K562 (cell line): Measurements from ENCODE around the gene MSTN. TPM values are rescaled to one million over a fixed set of nuclear protein-coding genes. Genes with fewer than 3 reads are reported as not detected.
"Not testable (repeated sequence)": the region's sequence is repeated elsewhere in the genome, so short reads cannot be mapped to it uniquely, and the experiment has no call there.

Experiments
- ATAC-seq: fragments of 200-7000 bp; cut with Tn5 transposase; 3 replicates; pipeline ENCODE4 v1.9.1; 2020; ENCODE audit warnings: moderate library complexity
- BruUV-seq: library from RNA; stranded (reverse); fragments of 400-500 nt; replicated peaks from 2 replicates; lab custom pipeline; 2021; lab: Mats Ljungman, UMichigan
- CTCF ChIA-PET: fragments of 300-600 bp; formaldehyde crosslinking; extraction: SDS; loops from one replicate; lab custom pipeline; 2021; ENCODE audit warnings: low intra/inter-chr PET ratio; lab: Yijun Ruan, JAX
- POLR2A ChIA-PET: fragments of 300-600, 350-650 bp; sonication (Branson Sonifier 250); formaldehyde crosslinking; extraction: SDS; loops from one replicate; lab custom pipeline; 2021; ENCODE audit warnings: antibody characterized with exemption, inconsistent platforms; lab: Yijun Ruan, JAX
- DNase-seq, 4 experiments: peaks; one replicate each; pipeline versions ENCODE4 v3.0.0 to v3.0.0-alpha.2; 2011 to 2018; ENCODE audit warnings: low spot score in 3 of 4, mixed read lengths in 3 of 4; ENCODE audit errors: extremely low read depth in 1 of 4
- FAIRE-seq: peaks from 2 replicates; lab custom pipeline; 2011; peaks lifted over from hg19 to GRCh38; lab: Jason Lieb, UNC
- H2AFZ ChIP-seq: 2 replicates; pipeline ENCODE4 v1.6.0; 2011; ENCODE audit warnings: low read depth, low read length, control low read depth, inconsistent platforms
- H3K27ac ChIP-seq: fragments of 200-600 bp; 3 replicates; pipeline ENCODE4 v1.8.0; 2011; ENCODE audit warnings: low read depth, mild to moderate bottlenecking, control low read depth, inconsistent platforms, low read length, moderate library complexity, mixed read lengths; ENCODE audit errors: extremely low read depth
- H3K27me3 ChIP-seq, 2 experiments: fragments of 300-600 bp in 1 of 2; 2 replicates in 1 of 2; 3 replicates in 1 of 2; pipeline versions ENCODE4 v1.6.0 to v1.8.0; 2011; ENCODE audit warnings: inconsistent platforms in 2 of 2, low read length in 2 of 2, mild to moderate bottlenecking in 1 of 2, mixed read lengths in 1 of 2, moderate library complexity in 1 of 2; ENCODE audit not compliant: control insufficient read depth in 2 of 2, insufficient read depth in 2 of 2
- H3K36me3 ChIP-seq: fragments of 300-600 bp; 3 replicates; pipeline ENCODE4 v1.8.0; 2011; ENCODE audit warnings: mild to moderate bottlenecking, low read length, inconsistent platforms; ENCODE audit not compliant: control insufficient read depth, insufficient read depth
- H3K4me1 ChIP-seq, 2 experiments: fragments of 200-600 bp in 1 of 2; replicated peaks in 1 of 2; 2 replicates in 1 of 2; 3 replicates in 1 of 2; pipeline versions ENCODE4 v1.5.1 to v1.8.0; 2011; ENCODE audit warnings: inconsistent platforms in 2 of 2, low read length in 2 of 2, mild to moderate bottlenecking in 1 of 2, mixed read lengths in 1 of 2, moderate library complexity in 1 of 2; ENCODE audit not compliant: control insufficient read depth in 2 of 2, insufficient read depth in 2 of 2
- H3K4me2 ChIP-seq: 2 replicates; pipeline ENCODE4 v1.6.1; 2011; ENCODE audit warnings: low read length, control low read depth, inconsistent platforms, mixed read lengths; ENCODE audit not compliant: insufficient read depth
- H3K4me3 ChIP-seq: fragments of 200-600 bp; sonication (generic), shearing (Covaris generic); 2 replicates; pipeline ENCODE4 v1.5.1; 2016; ENCODE audit warnings: control low read depth, inconsistent platforms
- H3K79me2 ChIP-seq: fragments of 200-600 bp; 3 replicates; pipeline ENCODE4 v1.8.0; 2011; ENCODE audit warnings: low read length, inconsistent platforms; ENCODE audit not compliant: control insufficient read depth, insufficient read depth
- H3K9ac ChIP-seq, 2 experiments: 2 replicates each; pipeline versions ENCODE4 v1.6.0 to v1.6.1; 2011; ENCODE audit warnings: low read depth in 2 of 2, low read length in 2 of 2, control low read depth in 1 of 2, inconsistent platforms in 1 of 2, mild to moderate bottlenecking in 1 of 2, mixed read lengths in 1 of 2; ENCODE audit not compliant: insufficient read depth in 1 of 2
- H3K9me1 ChIP-seq: one replicate; pipeline ENCODE4 v1.6.0; 2011; ENCODE audit warnings: inconsistent platforms, mild to moderate bottlenecking, low read length, moderate library complexity; ENCODE audit not compliant: control insufficient read depth, insufficient read depth
- H3K9me3 ChIP-seq: replicated peaks from 2 replicates; pipeline ENCODE4 v1.5.1; 2011; ENCODE audit warnings: low read depth, low read length, inconsistent platforms; ENCODE audit not compliant: control insufficient read depth, insufficient read depth
- H4K20me1 ChIP-seq: replicated peaks from 2 replicates; pipeline ENCODE4 v1.6.1; 2011; ENCODE audit warnings: low read length, inconsistent platforms, mixed read lengths; ENCODE audit not compliant: control insufficient read depth, insufficient read depth
- ZNF707 ChIP-seq: fragments of 250-450 bp; sonication (Bioruptor Pico); conservative IDR thresholded peaks from 2 replicates; pipeline ENCODE4 v1.8.0; 2022; ENCODE audit warnings: inconsistent platforms, mild to moderate bottlenecking, moderate library complexity
- WGBS: fragments of 100-300 bp; shearing (Covaris generic); methylation state at CpG from one replicate; pipeline ENCODE4 v1.1.6; 2016; ENCODE audit warnings: low coverage, mixed read lengths; ENCODE audit not compliant: insufficient coverage; ENCODE audit errors: missing lambda C conversion rate; 5-methylcytosine and 5-hydroxymethylcytosine counted together
- in situ Hi-C: fragments of 300-500 bp; cut with MboI; formaldehyde crosslinking; loops from 4 replicates; pipeline ENCODE4 v1.15.0; 2018; ENCODE audit warnings: inconsistent platforms, mixed read lengths
- intact Hi-C: fragments of 100-400 bp; cut with micrococcal nuclease; formaldehyde crosslinking; loops from 2 replicates; pipeline ENCODE4 v1.14.2; 2022
- polyA plus RNA-seq, 8 experiments: library from polyadenylated mRNA; depleted of rRNA in 4 of 8; stranded (reverse) in 5 of 8; unstranded in 3 of 8; fragments of >200 nt; fragmentation: Nextera tagmentation in 2 of 8; fragmentation: Illumina TruSeq in 1 of 8; extraction: Ambion mirVana in 2 of 8; extraction: Trizol in 1 of 8; gene quantifications; 2 replicates each; pipeline versions ENCODE4 v1.2.1 to v1.2.3, GENCODE V29; 2011 to 2014; ENCODE audit warnings: inconsistent platforms in 1 of 8, missing spikeins in 1 of 8
- total RNA-seq, 7 experiments: library from RNA; depleted of rRNA in 6 of 7; stranded (reverse); fragments of >200 nt in 6 of 7; fragmentation: Illumina TruSeq in 2 of 7; extraction: Trizol in 2 of 7; gene quantifications; 2 replicates each; pipeline versions ENCODE4 v1.2.1 to v1.2.3, GENCODE V29; 2011 to 2021; ENCODE audit warnings: low replicate concordance in 1 of 7

Gene MSTN
- total and polyA plus RNA-seq, 9 of the 15 experiments (the other 6 are each of a cell fraction or from before 2014, with no cell fraction given), result not detected

DNA sequence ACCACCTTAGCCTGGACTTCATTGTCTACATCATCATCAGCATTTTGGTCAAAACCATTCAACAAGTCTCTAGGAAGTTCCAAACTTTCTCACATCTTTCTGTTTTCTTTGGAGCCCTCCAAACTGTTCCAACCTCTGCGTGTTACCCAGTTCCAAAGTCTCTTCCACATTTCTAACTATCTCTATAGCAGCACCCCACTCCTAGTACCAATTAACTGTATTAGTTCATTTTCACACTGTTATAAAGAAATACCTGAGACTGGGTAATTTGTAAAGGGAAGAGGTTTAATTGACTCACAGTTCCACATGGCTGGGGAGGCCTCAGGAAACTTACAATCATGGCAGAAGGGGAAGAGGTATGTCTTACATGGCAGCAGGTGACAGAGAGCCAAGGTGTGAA is 46.6 kb downstream of the MSTN start:
- H3K4me1 ChIP-seq, H3K27ac ChIP-seq, BruUV-seq, H4K20me1 ChIP-seq, CTCF ChIA-PET, H3K9me1 ChIP-seq, ATAC-seq, H3K4me2 ChIP-seq, H2AFZ ChIP-seq, H3K4me3 ChIP-seq, H3K79me2 ChIP-seq, POLR2A ChIA-PET, FAIRE-seq, H3K9me3 ChIP-seq, H3K36me3 ChIP-seq, H3K9ac ChIP-seq, DNase-seq, in situ Hi-C loops, H3K27me3 ChIP-seq, intact Hi-C loops: not testable (repeated sequence)
- WGBS, result 0% methylated on average over 1 of the region's 1 CpG
- TF ChIP-seq ZNF707 (CRISPR knock-in tag), result peak; percentile 91
